GM12873 (cell line): ENCODE results near the gene SLC2A13.

ENCODE experiments used
- CTCF ChIP-seq: IDR thresholded peaks from 2 replicates; pipeline ENCODE4 v1.5.1; 2012; ENCODE audit warnings: low read depth, mild to moderate bottlenecking, moderate library complexity, low read length, control low read depth; ENCODE audit not compliant: insufficient read depth; ENCODE audit errors: missing control alignments

The SLC2A13 gene

GRCh38 chr12:39867631-39868327 lies 238.1 kb downstream of the SLC2A13 start:
- TF ChIP-seq CTCF: no peak

DNA sequence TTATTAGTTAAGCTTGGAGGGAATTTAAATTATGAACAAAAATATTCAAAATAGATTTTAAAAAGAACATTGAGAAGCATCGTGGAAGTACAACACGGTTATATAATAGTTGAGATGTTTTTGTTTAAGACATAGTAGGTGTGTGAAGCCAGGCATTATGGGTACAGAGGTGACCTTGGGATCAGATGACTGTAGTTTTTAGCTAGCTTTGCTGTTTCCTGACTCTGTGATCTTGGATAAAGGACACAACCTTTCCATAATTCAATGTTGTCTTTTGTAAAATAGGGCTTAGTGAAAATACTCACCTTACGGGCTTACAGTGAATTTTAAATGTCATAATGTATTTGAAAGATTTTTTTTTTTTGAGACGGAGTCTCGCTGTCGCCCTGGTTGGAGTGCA lies 239.7 kb downstream of the SLC2A13 start:
- TF ChIP-seq CTCF: no peak

DNA sequence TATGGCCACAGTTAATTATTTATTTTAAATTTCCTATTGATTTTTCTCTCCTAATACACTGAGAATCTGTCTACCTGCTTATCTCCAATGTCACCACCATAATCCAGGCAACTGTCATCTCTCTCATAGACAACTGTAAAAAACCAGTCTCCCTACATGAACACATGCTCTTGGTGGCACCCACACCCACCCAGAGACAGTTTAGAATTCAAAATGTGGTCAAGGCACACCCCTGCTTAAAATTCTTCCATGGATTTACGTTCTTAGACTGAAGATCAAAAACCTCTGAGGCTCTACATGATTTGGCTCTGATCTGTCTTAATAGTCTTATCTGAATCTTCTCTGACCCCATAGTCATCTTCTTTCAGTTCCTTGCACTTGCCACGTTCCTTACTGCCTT lies 245.2 kb downstream of the SLC2A13 start:
- TF ChIP-seq CTCF: no peak

DNA sequence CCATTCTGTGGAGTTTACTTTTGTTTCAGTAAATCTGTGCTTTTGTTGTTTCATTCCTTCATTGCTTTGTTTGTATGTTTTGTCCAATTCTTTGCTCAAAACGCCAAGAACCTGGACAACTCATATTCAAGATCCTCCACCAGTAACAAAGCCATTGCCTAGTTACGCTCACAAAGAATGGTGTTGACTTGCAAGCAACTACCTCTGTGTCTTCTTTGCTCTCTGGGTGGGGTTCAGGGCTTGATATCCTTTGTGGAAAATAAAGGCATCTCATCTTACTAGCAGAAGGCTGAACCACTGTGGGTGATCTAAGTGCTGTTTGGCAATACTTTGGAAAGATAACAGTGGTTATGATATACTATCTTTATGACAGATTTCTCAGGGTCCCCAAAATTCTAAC lies 252.9 kb downstream of the SLC2A13 start:
- TF ChIP-seq CTCF: no peak

DNA sequence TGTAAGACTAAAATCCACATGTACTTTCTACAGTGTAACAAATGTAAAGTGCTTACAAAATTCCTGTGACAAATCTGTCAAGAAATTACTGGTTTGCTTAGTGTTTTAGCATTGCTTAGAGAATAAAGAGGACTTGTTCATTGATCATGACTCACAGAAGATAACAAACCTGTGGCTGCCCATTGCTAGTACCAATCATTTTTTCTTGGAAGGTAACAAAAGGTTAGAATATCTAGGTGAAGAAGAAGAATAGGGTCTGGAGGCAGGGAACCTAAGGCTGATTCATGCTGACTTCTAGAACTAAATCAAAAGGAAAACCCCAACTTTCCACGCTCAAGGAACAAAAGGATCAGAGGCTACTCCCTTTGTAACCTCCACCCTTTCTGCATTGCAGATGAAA lies 253.5 kb downstream of the SLC2A13 start:
- no peak for TF ChIP-seq CTCF

DNA sequence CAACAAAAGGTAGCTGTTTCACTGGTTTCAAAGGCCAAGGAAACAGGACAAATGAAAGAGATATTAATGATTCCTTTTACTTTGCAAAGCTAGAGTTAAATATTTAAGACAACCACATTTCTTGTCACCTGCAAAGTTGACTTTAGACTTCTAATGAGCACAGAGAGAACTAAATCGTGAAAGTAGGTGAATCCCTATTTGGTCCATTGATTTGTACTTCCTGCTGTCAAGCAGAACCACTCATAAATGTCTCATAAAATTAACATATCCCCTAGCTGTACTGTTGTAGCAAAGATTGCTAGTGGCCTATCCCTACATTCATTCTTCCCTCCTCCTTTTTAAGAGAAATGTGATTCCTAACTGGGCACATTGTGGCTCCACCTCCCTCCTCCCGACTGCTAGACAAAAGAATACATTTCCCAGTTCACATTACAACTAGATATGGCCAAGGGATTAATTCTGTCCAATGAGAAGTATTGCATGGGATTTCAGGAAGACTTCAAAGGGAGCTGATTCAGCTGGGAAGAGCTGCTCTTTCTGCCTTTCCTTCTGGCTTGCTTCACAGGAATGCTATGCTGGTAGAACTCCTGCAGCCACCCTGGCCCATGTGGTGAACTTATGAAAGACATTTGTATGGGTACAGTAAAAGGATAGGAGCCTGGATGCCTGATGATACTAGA lies 258.8 kb downstream of the SLC2A13 start:
- no peak for TF ChIP-seq CTCF

DNA sequence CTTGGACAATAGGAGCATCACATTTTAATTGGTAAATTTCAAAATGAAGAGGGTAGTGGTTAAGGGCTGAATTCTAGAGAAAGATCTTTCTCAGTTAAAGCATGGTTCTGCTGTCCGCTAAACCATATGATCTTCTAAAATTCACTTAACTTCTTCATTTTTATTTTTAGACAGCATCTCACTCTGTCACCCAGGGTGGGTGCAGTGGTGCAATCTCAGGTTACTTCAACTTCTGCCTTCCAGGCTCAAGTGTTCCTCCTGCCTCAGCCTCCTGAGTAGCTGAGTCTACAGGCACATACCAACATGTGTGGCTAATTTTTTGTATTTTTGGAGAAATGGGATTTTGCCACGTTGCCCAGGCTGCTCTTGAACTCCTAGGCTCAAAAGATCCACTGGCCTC lies 259.6 kb downstream of the SLC2A13 start:
- no peak for TF ChIP-seq CTCF
